GM23248 (cell line): ENCODE measurements around the gene WDR35.

Experiments used
- EZH2 ChIP-seq: fragments of 200-600 bp; sonication (generic); IDR thresholded peaks from 2 replicates; pipeline ENCODE4 v1.6.1; 2018; ENCODE audit warnings: antibody characterized with exemption, mild to moderate bottlenecking; ENCODE audit not compliant: insufficient read depth, poor library complexity, severe bottlenecking
- EZH2phosphoT487 ChIP-seq: fragments of 200-600 bp; sonication (generic); IDR thresholded peaks from 2 replicates; pipeline ENCODE4 v1.6.1; 2018; ENCODE audit warnings: antibody characterized with exemption, moderate library complexity, mild to moderate bottlenecking, low read depth; ENCODE audit not compliant: insufficient read depth

GRCh38 chr2:20033322-20033721, 43.4 kb upstream of the WDR35 start:
- TF ChIP-seq EZH2phosphoT487 (no peak), EZH2 (no peak)
